K562 (cell line): ENCODE measurements around the gene MYH9.

Source experiments
- CTCF ChIP-seq, 3 experiments: IDR thresholded peaks in 2 of 3; conservative IDR thresholded peaks in 1 of 3; 2 replicates each; pipeline ENCODE4 v1.5.1; 2011 to 2012; ENCODE audit warnings: low read length in 3 of 3, mild to moderate bottlenecking in 3 of 3, control low read depth in 2 of 3, improper control_type of control experiment in 1 of 3, inconsistent platforms in 1 of 3, low read depth in 1 of 3, mixed read lengths in 1 of 3, moderate library complexity in 1 of 3; ENCODE audit not compliant: insufficient read depth in 2 of 3
- ELK1 ChIP-seq: sonication (generic); formaldehyde crosslinking; IDR thresholded peaks from 2 replicates; pipeline ENCODE4 v1.8.1; 2022; ENCODE audit warnings: missing genetic modification reagents
- ESRRA ChIP-seq: fragments of 450-650 bp; IDR thresholded peaks from 2 replicates; pipeline ENCODE4 v1.6.1; 2014; ENCODE audit warnings: low read depth, mild to moderate bottlenecking, moderate library complexity, borderline replicate concordance
- FOS ChIP-seq: IDR thresholded peaks from 3 replicates; pipeline ENCODE4 v1.6.1; 2011; ENCODE audit not compliant: insufficient read length; ENCODE audit errors: extremely low read depth
- FOXP4 ChIP-seq: sonication (generic); formaldehyde crosslinking; IDR thresholded peaks from 2 replicates; pipeline ENCODE4 v1.8.0; 2022; ENCODE audit warnings: mild to moderate bottlenecking, missing genetic modification reagents, borderline replicate concordance
- MAFK ChIP-seq: IDR thresholded peaks from 2 replicates; pipeline ENCODE4 v1.6.1; 2011; ENCODE audit warnings: low read length, improper control_type of control experiment
- POLR2A ChIP-seq: fragments of 450-650 bp; conservative IDR thresholded peaks from 2 replicates; pipeline ENCODE4 v1.6.1; 2016
- RCOR1 ChIP-seq, 2 experiments: IDR thresholded peaks; 2 replicates each; pipeline ENCODE4 v1.6.1; 2012; ENCODE audit warnings: low read depth in 2 of 2, low read length in 2 of 2, borderline replicate concordance in 1 of 2, improper control_type of control experiment in 1 of 2
- SIRT6 ChIP-seq: IDR thresholded peaks from one replicate; pipeline ENCODE4 v1.6.1; 2012; ENCODE audit warnings: low read depth, mild to moderate bottlenecking, control low read depth, inconsistent platforms, low read length, moderate library complexity
- SMC3 ChIP-seq: conservative IDR thresholded peaks from 2 replicates; pipeline ENCODE4 v1.6.1; 2011; ENCODE audit warnings: low read depth, low read length, improper control_type of control experiment; ENCODE audit not compliant: insufficient read depth
- SP2 ChIP-seq: IDR thresholded peaks from 2 replicates; pipeline ENCODE4 v1.6.1; 2011; ENCODE audit warnings: mild to moderate bottlenecking, low read depth, low read length, moderate library complexity; ENCODE audit not compliant: poor library complexity, severe bottlenecking; ENCODE audit errors: extremely low read depth

GRCh38 chr22:36362932-36363331 lies 24.8 kb downstream of the MYH9 start:
- TF ChIP-seq SIRT6, result no peak
- TF ChIP-seq POLR2A, result no peak
- TF ChIP-seq SP2, result no peak
- no peak for TF ChIP-seq FOXP4 (CRISPR knock-in tag)
- no peak for TF ChIP-seq MAFK
- TF ChIP-seq ELK1 (CRISPR knock-in tag), result no peak
- no peak for TF ChIP-seq FOS
- TF ChIP-seq ESRRA, result no peak
- TF ChIP-seq CTCF (IDR thresholded peaks at IDR 0.05 in 2 of 3, conservative IDR thresholded peaks at IDR 0.05 in 1 of 3; ENCODE audit: insufficient read depth in 2 of 3, low read depth in 1 of 3, low read length in 3 of 3), result no peak
- no peak for TF ChIP-seq SMC3
- TF ChIP-seq RCOR1 (IDR thresholded peaks at IDR 0.05; ENCODE audit: borderline replicate concordance in 1 of 2, low read depth in 2 of 2, low read length in 2 of 2), result no peak
